HFFc6 (cell line): Measurements from ENCODE around the gene RPS8. TPM values are rescaled to one million over a fixed set of nuclear protein-coding genes. Genes with fewer than 3 reads are reported as not detected.

Experiments used
- DNase-seq: peaks from one replicate; pipeline ENCODE4 v3.0.0-alpha.2; 2018
- H3K27ac Mint-ChIP-seq: 2 replicates; pipeline ENCODE4 v1.8.0; 2020; ENCODE audit warnings: mild to moderate bottlenecking, mixed read lengths
- H3K27me3 Mint-ChIP-seq: 2 replicates; pipeline ENCODE4 v1.8.0; 2021; ENCODE audit warnings: mild to moderate bottlenecking, moderate library complexity, mixed read lengths; ENCODE audit not compliant: insufficient read depth
- H3K36me3 Mint-ChIP-seq: 2 replicates; pipeline ENCODE4 v1.8.0; 2021; ENCODE audit warnings: low read depth, mixed read lengths
- H3K4me1 Mint-ChIP-seq: 2 replicates; pipeline ENCODE4 v1.8.0; 2020; ENCODE audit warnings: low read depth, mixed read lengths
- H3K4me3 Mint-ChIP-seq: 2 replicates; pipeline ENCODE4 v1.8.0; 2020; ENCODE audit warnings: mild to moderate bottlenecking, moderate library complexity, mixed read lengths
- H3K9me3 Mint-ChIP-seq: 2 replicates; pipeline ENCODE4 v1.8.0; 2020; ENCODE audit warnings: mild to moderate bottlenecking, mixed read lengths
- total RNA-seq, 6 experiments: library from RNA; stranded (reverse); fragmentation: NEBNext Ultra II Directional; extraction: Animal tissue kit (Norgen Biotek cat#: 25700); gene quantifications; 2 replicates in 1 of 6; 3 replicates in 5 of 6; pipeline ENCODE4 v1.2.3, GENCODE V29; 2021
- TF ChIP-seq, protein P1 (sequence below): fragments of 200-600 bp; sonication (generic); IDR thresholded peaks from 2 replicates; pipeline ENCODE4 v1.5.0; 2021; ENCODE audit warnings: antibody characterized with exemption, mild to moderate bottlenecking

The RPS8 gene
- total RNA-seq, 6 experiments from 2014 or later: 1,518 to 1,745 (median 1,633) TPM

DNA sequence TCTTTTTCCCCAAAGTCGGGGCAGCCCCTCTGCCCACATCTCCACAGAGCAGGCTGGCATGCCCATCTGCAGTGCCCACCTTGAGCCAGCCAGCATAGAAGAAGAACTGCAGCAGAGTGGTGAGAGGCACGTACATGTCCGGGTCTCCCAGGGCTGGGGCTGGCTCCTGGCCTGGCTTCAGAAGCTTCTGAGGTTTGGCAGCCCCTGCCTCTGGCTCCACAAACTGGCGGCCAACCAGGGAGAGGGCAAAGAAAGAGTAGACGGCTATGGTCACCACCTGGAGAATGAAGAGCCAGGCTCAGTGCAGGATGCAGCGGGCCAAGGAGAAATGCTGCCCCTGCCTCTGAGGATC, 9.7 kb downstream of the RPS8 start:
- DNase-seq: no peak
- Mint-ChIP-seq H3K9me3 (no peaks in the 10 kb centered on the region), H3K27me3 (no peaks in the 10 kb centered on the region; the same call in none of the 2 replicates), H3K27ac (no peak overlapping the region), H3K4me3 (peak overlapping the region; percentile 7; the same call in 1 of the 2 replicates), H3K36me3 (peaks cover 25% of the 10 kb centered on the region), H3K4me1 (peaks cover 27% of the 10 kb centered on the region)
- TF ChIP-seq, protein P1, sequence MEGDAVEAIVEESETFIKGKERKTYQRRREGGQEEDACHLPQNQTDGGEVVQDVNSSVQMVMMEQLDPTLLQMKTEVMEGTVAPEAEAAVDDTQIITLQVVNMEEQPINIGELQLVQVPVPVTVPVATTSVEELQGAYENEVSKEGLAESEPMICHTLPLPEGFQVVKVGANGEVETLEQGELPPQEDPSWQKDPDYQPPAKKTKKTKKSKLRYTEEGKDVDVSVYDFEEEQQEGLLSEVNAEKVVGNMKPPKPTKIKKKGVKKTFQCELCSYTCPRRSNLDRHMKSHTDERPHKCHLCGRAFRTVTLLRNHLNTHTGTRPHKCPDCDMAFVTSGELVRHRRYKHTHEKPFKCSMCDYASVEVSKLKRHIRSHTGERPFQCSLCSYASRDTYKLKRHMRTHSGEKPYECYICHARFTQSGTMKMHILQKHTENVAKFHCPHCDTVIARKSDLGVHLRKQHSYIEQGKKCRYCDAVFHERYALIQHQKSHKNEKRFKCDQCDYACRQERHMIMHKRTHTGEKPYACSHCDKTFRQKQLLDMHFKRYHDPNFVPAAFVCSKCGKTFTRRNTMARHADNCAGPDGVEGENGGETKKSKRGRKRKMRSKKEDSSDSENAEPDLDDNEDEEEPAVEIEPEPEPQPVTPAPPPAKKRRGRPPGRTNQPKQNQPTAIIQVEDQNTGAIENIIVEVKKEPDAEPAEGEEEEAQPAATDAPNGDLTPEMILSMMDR: no peak

DNA sequence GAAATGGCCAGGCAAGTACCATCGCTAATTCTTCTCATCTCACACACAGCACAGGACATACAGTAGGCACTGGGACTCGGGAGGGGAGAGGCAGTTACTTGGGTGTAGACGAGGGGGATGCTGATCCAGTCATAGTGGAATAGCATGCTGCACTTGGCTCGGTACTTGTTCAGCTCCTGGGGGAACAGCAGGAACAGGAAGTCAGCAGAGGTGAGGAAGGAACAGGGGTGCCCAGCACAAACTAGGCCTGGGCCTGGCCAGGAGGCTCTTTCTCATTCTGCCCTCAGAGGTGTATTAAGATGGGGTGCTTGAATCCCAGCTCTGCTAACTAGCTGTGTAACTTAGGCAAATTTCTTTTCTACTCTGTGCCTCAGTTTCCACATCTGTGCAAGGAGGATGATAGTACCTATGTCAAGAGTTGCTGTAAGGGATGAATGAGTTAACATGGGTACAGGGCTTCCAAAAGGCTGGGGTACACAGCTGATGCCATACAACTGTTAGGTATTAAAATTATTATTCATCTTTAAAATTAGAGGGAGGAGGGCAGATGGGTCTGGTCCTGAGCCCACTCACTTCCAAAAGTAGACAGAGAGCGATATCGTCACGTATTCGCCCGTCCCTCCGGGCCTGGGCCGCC, 10.3 kb downstream of the RPS8 start:
- H3K27me3 Mint-ChIP-seq: no peaks in the 10 kb centered on the region; the same call in 1 of the 2 replicates

DNA sequence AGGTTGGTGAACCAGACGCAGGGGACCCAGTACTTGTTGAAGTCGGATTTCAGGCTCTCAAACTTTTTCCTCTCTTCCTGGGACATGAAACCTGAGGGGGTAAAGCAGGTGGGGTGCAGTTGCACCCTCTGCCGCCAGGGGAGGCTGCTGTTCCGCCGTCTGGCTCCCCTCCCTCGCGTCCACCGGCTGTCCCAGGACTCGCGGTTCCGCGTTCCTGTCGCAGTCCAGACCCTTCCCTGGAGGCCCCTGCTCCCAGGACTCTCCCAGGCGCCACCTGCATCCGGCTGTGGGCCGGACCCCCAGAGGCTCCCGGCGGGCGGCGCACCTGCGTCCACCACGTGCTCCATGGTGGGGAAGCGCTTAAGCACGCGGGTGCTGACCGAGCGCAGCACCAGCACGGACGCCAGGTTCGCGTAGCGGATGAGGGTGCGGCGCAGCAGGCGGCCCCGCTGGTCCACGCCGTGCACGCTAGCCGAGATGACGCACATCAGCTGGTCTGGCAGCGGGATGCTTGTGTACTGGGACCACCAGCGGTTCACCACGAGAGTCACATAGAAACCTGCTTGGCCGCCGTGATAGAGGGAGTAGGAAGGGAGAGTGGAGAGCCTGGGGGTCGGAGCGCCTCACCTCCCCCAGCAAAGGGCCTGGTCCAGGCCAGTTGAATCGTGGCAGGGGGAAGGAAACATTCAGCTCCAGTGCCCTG, 10.9 kb downstream of the RPS8 start:
- DNase-seq: peak; percentile 33
- Mint-ChIP-seq H3K36me3 (peaks cover 13% of the 10 kb centered on the region), H3K27me3 (no peaks in the 10 kb centered on the region; the same call in 1 of the 2 replicates), H3K9me3 (no peaks in the 10 kb centered on the region), H3K4me3 (peak overlapping the region; percentile 57), H3K4me1 (peaks cover 21% of the 10 kb centered on the region), H3K27ac (no peak overlapping the region; the same call in 1 of the 2 replicates)
- TF ChIP-seq, protein P1: peak; percentile 100

More for the DNA sequence above, 10.3 kb downstream of the RPS8 start:
- TF ChIP-seq, protein P1: no peak
- Mint-ChIP-seq H3K36me3 (peaks cover 18% of the 10 kb centered on the region), H3K27ac (no peak overlapping the region), H3K9me3 (no peaks in the 10 kb centered on the region), H3K4me3 (peak overlapping the region; percentile 57), H3K4me1 (peaks cover 21% of the 10 kb centered on the region)
- DNase-seq: no peak

DNA sequence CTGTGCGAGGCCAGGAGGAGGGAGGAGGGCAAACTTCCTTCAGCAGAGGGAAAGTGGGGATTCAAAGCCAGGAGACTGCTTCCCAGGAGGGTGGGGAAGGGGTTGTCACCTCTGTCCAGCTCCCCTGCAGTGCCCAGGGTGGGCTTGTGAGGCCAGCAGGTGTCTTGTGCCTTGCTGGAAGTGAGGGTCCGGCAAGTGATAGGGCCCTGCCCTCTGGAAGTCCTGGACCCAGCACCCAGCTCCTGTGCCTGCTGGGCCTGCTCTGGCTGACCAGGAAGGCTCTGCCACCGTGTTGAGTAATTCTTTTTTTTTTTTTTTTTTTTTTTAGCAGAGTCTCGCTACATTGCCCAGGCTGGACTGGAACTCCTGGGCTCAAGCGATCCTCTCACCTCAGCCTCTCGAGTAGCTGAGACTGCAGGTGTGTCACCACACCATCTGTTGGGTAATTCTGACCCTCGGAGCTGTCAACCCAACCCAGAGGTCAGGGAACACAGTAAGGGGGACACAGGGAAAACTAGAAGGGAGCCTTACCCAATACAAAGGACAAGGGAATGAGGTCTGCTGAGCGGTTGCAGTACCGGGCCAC, 11.6 kb downstream of the RPS8 start:
- peaks cover 21% of the 10 kb centered on the region for H3K4me1 Mint-ChIP-seq
- no peak overlapping the region for H3K4me3 Mint-ChIP-seq
- peaks cover 7% of the 10 kb centered on the region for H3K36me3 Mint-ChIP-seq
- no peak overlapping the region for H3K27ac Mint-ChIP-seq
- H3K9me3 Mint-ChIP-seq: no peaks in the 10 kb centered on the region
- no peak for DNase-seq
- no peaks in the 10 kb centered on the region; the same call in 1 of the 2 replicates for H3K27me3 Mint-ChIP-seq
- TF ChIP-seq, protein P1: no peak

DNA sequence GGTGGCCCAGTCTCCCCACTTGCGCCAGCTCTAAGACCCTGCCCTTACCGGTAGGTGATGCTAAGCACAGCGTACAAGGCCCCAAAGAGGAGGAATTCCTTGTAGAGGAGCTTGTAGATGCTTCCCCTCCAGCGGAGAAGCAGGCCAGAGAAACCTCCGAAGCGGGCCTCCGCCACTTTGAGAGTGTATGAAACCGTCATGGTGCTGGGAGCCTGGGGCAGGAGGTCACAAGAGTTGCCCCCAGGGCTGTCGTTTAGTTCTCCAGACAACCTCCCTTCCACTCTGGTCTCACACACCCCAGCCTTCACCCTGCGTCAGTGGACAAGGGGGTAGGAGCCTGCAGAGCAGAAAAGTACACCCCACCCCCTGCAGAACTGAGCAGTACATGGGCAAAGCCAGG, 12.2 kb downstream of the RPS8 start:
- DNase-seq: no peak
- Mint-ChIP-seq H3K4me1 (peaks cover 21% of the 10 kb centered on the region), H3K36me3 (peaks cover 4% of the 10 kb centered on the region; the same call in 1 of the 2 replicates), H3K4me3 (no peak overlapping the region), H3K9me3 (no peaks in the 10 kb centered on the region), H3K27ac (no peak overlapping the region), H3K27me3 (no peaks in the 10 kb centered on the region; the same call in none of the 2 replicates)
- TF ChIP-seq, protein P1: no peak
